Heart left ventricle (tissue), 13 donors: ENCODE results near the gene RNF126.

Experiments
- POLR2A ChIP-seq, 2 donors: fragments of 450-650 bp; IDR thresholded peaks; one replicate each; pipeline ENCODE4 v1.6.1; 2017; ENCODE audit warnings: antibody characterized with exemption in 2 of 2, mild to moderate bottlenecking in 2 of 2, moderate library complexity in 2 of 2
- TF ChIP-seq, protein P1 (sequence below), 12 donors: fragments of 200-600 bp; sonication (generic) in 4 of 12; IDR thresholded peaks; one replicate each; pipeline versions ENCODE4 v1.5.0 to v1.8.0; 2018 to 2022; ENCODE audit warnings: antibody characterized with exemption in 12 of 12, mild to moderate bottlenecking in 5 of 12
- donor health status: ischemic (EF 13 %, LVEDD 7.1; RV severe dilation, severe dysfunction).
- donor health status: DM: no; HTN: yes; CAD: no.
- donor health status: DM: no; HTN: no; CAD: no.
- donor health status: ischemic (EF 25% LVEDD 6.9; RV normal size, moderate dysfunction).
- donor health status: ischemic (EF 25% LVEDD 5.7; RV mildly dilated, moderate dysfunction).
- donor health status: ischemic (EF 35%, LVEDD 5.7; RV mildly dilated, moderate dysfunction).
- donor health status: nonischemic (EF 11% LVEDD 7.7; RV severe dilation, severe dysfunction).
- donor health status: DM: yes; HTN: yes; CAD: no.
- donor health status: PGD.
- donor health status: ischemic (EF 29% LVEDD 5.4; RV normal size, mild dysfunction).
- donor health status: nonischemic (EF 23%, LVEDD 6.1; RV moderate dilation, normal function).

DNA sequence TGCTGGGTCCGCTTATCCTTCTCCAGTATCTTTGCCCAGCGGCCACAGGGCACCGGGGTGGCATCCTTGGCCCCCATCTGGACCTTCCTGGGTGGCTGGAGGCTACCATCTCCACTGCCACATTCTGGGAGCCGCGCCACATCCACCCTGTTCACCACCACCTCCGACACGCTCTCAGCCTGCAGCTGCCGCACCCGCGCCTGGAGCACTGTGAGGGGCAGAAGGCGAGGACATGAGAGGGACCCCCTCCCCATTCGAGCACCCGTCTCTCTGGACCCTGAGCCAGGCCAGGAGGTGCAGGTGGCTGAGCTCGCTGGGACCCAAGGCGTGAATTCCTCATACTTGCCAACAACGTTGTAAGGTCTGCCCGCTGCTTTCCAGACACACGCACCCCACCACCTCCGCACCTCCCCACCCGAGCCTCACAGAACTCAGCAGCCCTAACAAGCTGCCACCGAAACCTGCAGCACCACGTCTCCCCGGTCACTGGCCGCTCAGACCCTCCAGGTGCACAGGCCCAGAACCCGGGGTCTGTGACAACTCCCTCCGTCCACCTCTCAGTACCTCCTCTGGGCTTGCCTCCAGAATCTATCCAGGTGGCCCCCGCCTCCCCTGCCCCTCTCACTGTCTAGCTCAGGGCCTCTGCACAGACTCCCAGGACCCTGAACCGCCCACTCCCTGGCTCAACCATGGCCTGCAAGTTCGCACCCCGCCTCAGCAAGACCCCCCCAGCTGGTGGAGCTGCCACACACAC is 32.9 kb downstream of the RNF126 start:
- TF ChIP-seq, protein P1, sequence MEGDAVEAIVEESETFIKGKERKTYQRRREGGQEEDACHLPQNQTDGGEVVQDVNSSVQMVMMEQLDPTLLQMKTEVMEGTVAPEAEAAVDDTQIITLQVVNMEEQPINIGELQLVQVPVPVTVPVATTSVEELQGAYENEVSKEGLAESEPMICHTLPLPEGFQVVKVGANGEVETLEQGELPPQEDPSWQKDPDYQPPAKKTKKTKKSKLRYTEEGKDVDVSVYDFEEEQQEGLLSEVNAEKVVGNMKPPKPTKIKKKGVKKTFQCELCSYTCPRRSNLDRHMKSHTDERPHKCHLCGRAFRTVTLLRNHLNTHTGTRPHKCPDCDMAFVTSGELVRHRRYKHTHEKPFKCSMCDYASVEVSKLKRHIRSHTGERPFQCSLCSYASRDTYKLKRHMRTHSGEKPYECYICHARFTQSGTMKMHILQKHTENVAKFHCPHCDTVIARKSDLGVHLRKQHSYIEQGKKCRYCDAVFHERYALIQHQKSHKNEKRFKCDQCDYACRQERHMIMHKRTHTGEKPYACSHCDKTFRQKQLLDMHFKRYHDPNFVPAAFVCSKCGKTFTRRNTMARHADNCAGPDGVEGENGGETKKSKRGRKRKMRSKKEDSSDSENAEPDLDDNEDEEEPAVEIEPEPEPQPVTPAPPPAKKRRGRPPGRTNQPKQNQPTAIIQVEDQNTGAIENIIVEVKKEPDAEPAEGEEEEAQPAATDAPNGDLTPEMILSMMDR (IDR thresholded peaks at IDR 0.05), result no peak
- no peak for TF ChIP-seq POLR2A (IDR thresholded peaks at IDR 0.05)
